Tibial nerve (tissue), 4 donors: Measurements from ENCODE around the gene IGIP. TPM values are rescaled to one million over a fixed set of nuclear protein-coding genes. Genes with fewer than 3 reads are reported as not detected.
"Not testable (repeated sequence)": the region's sequence is repeated elsewhere in the genome, so short reads cannot be mapped to it uniquely, and the experiment has no call there.

Experiments
- DNase-seq, 2 donors: peaks; one replicate each; pipeline ENCODE4 v3.0.0-alpha.2; 2019; ENCODE audit warnings: low spot score in 2 of 2
- H3K27ac ChIP-seq, 4 donors: fragments of 200-600 bp; sonication (generic) in 3 of 4; one replicate each; pipeline ENCODE4 v1.5.1; 2017 to 2019; ENCODE audit warnings: mild to moderate bottlenecking in 1 of 4
- H3K27me3 ChIP-seq, 2 donors: fragments of 200-600 bp; sonication (generic) in 1 of 2; one replicate each; pipeline versions ENCODE4 v1.5.1 to v1.6.0; 2017 to 2019
- H3K36me3 ChIP-seq, 3 donors: fragments of 200-600 bp; sonication (generic); one replicate each; pipeline ENCODE4 v1.5.1; 2018 to 2019
- H3K4me1 ChIP-seq, 4 donors: fragments of 200-600 bp; sonication (generic) in 3 of 4; one replicate each; pipeline ENCODE4 v1.5.1; 2017 to 2019
- H3K4me3 ChIP-seq, 4 donors: fragments of 200-600 bp; sonication (generic) in 3 of 4; one replicate each; pipeline ENCODE4 v1.5.1; 2017 to 2019; ENCODE audit warnings: mild to moderate bottlenecking in 1 of 4, moderate library complexity in 1 of 4
- H3K9me3 ChIP-seq, 4 donors: fragments of 200-600 bp; sonication (generic) in 3 of 4; one replicate each; pipeline ENCODE4 v1.5.1; 2017 to 2019
- CTCF ChIP-seq, 5 experiments: fragments of 200-600 bp in 3 of 5; fragments of 450-650 bp in 2 of 5; sonication (generic) in 3 of 5; IDR thresholded peaks; one replicate each; pipeline ENCODE4 v1.5.1; 2016 to 2019; ENCODE audit warnings: antibody characterized with exemption in 5 of 5, mild to moderate bottlenecking in 3 of 5, moderate library complexity in 2 of 5
- EP300 ChIP-seq, 2 donors: sonication (generic); formaldehyde crosslinking; IDR thresholded peaks; one replicate each; pipeline ENCODE4 v1.6.1; 2017; ENCODE audit warnings: antibody characterized with exemption in 2 of 2, mild to moderate bottlenecking in 1 of 2
- POLR2A ChIP-seq, 2 donors: fragments of 450-650 bp; IDR thresholded peaks; one replicate each; pipeline ENCODE4 v1.6.1; 2017; ENCODE audit warnings: antibody characterized with exemption in 2 of 2, mild to moderate bottlenecking in 2 of 2, moderate library complexity in 2 of 2
- WGBS, 2 donors: methylation state at CpG; one replicate each; pipeline ENCODE4 v1.1.5; 2018; 5-methylcytosine and 5-hydroxymethylcytosine counted together
- total RNA-seq, 4 donors: library from RNA; depleted of rRNA; stranded (reverse); fragments of >200 nt; gene quantifications; one replicate each; pipeline ENCODE4 v1.1.0, GENCODE V29; 2016

IGIP gene
- total RNA-seq, 4 donors from 2014 or later, result 16.5 to 28.6 (median 27.1) TPM

- no peak overlapping the region for H3K4me3 ChIP-seq
- H3K9me3 ChIP-seq, result no peaks in the 10 kb centered on the region
- no peak for TF ChIP-seq CTCF (IDR thresholded peaks at IDR 0.05)
- TF ChIP-seq EP300 (IDR thresholded peaks at IDR 0.05), result no peak
- no peak for TF ChIP-seq POLR2A (IDR thresholded peaks at IDR 0.05)
- H3K36me3 ChIP-seq, result no peaks in the 10 kb centered on the region
- H3K4me1 ChIP-seq, result peaks cover 0 to 60% (median 7%) of the 10 kb centered on the region in 4 donors
- no peaks in the 10 kb centered on the region for H3K27me3 ChIP-seq
- 53 to 61% methylated on average over 8 of the region's 8 CpGs for WGBS, 2 donors
- no peak overlapping the region for H3K27ac ChIP-seq
- no peak for DNase-seq
Measured at GRCh38 chr5:140153905-140154304, 28.2 kb downstream of the IGIP start.

GRCh38 chr5:140154710-140155381 lies 29.1 kb downstream of the IGIP start:
- not testable (repeated sequence) for H3K27ac ChIP-seq, H3K27me3 ChIP-seq, H3K36me3 ChIP-seq, DNase-seq, H3K4me3 ChIP-seq, H3K9me3 ChIP-seq
- WGBS, 2 donors, result 83 to 87% methylated on average over 21 of the region's 21 CpGs
- H3K4me1 ChIP-seq, result peaks cover 0 to 60% (median 7%) of the 10 kb centered on the region in 4 donors

GRCh38 chr5:140157032-140157781 lies 31.5 kb downstream of the IGIP start:
- Histone ChIP-seq H3K9me3 (no peaks in the 10 kb centered on the region), H3K27ac (peak overlapping the region; percentile 16 to 82 (median 52)), H3K4me1 (peaks cover 0 to 46% (median 7%) of the 10 kb centered on the region in 4 donors), H3K27me3 (no peaks in the 10 kb centered on the region), H3K36me3 (no peaks in the 10 kb centered on the region), H3K4me3 (peak overlapping the region; percentile 11 to 44 (median 26))
- peak; percentile 86 to 95 (median 90) for TF ChIP-seq CTCF (IDR thresholded peaks at IDR 0.05)
- TF ChIP-seq EP300 (IDR thresholded peaks at IDR 0.05), result peak in 1 of 2 donors; percentile 54
- TF ChIP-seq POLR2A (IDR thresholded peaks at IDR 0.05), result no peak
- peak; percentile 84 to 95 for DNase-seq
- WGBS, 2 donors, result 0 to 2% methylated on average over 30 of the region's 30 CpGs

GRCh38 chr5:140159014-140159927 lies 33.5 kb downstream of the IGIP start:
- TF ChIP-seq EP300 (IDR thresholded peaks at IDR 0.05) (no peak), POLR2A (IDR thresholded peaks at IDR 0.05) (no peak), CTCF (IDR thresholded peaks at IDR 0.05) (no peak)
- DNase-seq, result no peak
- WGBS, 2 donors, result 75% methylated on average over 7 of the region's 7 CpGs

GRCh38 chr5:140162275-140162674 lies 36.5 kb downstream of the IGIP start:
- no peaks in the 10 kb centered on the region for H3K27me3 ChIP-seq
- peaks cover 0 to 12% (median 0%) of the 10 kb centered on the region in 4 donors for H3K4me1 ChIP-seq
- no peaks in the 10 kb centered on the region for H3K36me3 ChIP-seq
- DNase-seq, result no peak
- TF ChIP-seq CTCF (IDR thresholded peaks at IDR 0.05), result no peak
- TF ChIP-seq EP300 (IDR thresholded peaks at IDR 0.05), result no peak
- no peak for TF ChIP-seq POLR2A (IDR thresholded peaks at IDR 0.05)
- no peak overlapping the region for H3K27ac ChIP-seq
- 87 to 89% methylated on average over 5 of the region's 5 CpGs for WGBS, 2 donors
- no peaks in the 10 kb centered on the region for H3K9me3 ChIP-seq
- H3K4me3 ChIP-seq, result no peak overlapping the region

More at GRCh38 chr5:140159014-140159927, 33.5 kb downstream of the IGIP start:
- Histone ChIP-seq H3K4me1 (peaks cover 0 to 30% (median 7%) of the 10 kb centered on the region in 4 donors), H3K36me3 (no peaks in the 10 kb centered on the region), H3K9me3 (no peaks in the 10 kb centered on the region), H3K4me3 (no peak overlapping the region), H3K27ac (no peak overlapping the region), H3K27me3 (no peaks in the 10 kb centered on the region)
